Adrenal gland (tissue), 5 donors: ENCODE results near the gene KCNK5.

Experiments used
- CTCF ChIP-seq, 6 experiments: fragments of 450-650 bp in 4 of 6; fragments of 200-600 bp in 2 of 6; sonication (generic) in 1 of 6; IDR thresholded peaks; 1 replicate in 5 of 6; 2 replicates in 1 of 6; pipeline versions ENCODE4 v1.5.1 to v1.8.0; 2016 to 2021; ENCODE audit warnings: antibody characterized with exemption in 6 of 6, mild to moderate bottlenecking in 2 of 6, moderate library complexity in 1 of 6
- POLR2A ChIP-seq, 2 donors: fragments of 450-650 bp; IDR thresholded peaks; one replicate each; pipeline ENCODE4 v1.6.1; 2017; ENCODE audit warnings: antibody characterized with exemption in 2 of 2, mild to moderate bottlenecking in 2 of 2, moderate library complexity in 1 of 2
- donor health status: DM: no; HTN: no; CAD: no.

- TF ChIP-seq CTCF (IDR thresholded peaks at IDR 0.05) = no peak
- no peak for TF ChIP-seq POLR2A (IDR thresholded peaks at IDR 0.05)
Measured at GRCh38 chr6:39206250-39206721, 23.0 kb downstream of the KCNK5 start.
